ENCODE measurements around the gene OR4D2.

GRCh38 chr17:58183514-58183913, 16.7 kb downstream of the OR4D2 start:
- TF ChIP-seq, protein P1, sequence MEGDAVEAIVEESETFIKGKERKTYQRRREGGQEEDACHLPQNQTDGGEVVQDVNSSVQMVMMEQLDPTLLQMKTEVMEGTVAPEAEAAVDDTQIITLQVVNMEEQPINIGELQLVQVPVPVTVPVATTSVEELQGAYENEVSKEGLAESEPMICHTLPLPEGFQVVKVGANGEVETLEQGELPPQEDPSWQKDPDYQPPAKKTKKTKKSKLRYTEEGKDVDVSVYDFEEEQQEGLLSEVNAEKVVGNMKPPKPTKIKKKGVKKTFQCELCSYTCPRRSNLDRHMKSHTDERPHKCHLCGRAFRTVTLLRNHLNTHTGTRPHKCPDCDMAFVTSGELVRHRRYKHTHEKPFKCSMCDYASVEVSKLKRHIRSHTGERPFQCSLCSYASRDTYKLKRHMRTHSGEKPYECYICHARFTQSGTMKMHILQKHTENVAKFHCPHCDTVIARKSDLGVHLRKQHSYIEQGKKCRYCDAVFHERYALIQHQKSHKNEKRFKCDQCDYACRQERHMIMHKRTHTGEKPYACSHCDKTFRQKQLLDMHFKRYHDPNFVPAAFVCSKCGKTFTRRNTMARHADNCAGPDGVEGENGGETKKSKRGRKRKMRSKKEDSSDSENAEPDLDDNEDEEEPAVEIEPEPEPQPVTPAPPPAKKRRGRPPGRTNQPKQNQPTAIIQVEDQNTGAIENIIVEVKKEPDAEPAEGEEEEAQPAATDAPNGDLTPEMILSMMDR (IDR thresholded peaks at IDR 0.05; ENCODE audit: low read depth, low read length, missing input control), result no peak
- TF ChIP-seq SP1 (IDR thresholded peaks at IDR 0.05) (no peak), RAD21 (IDR thresholded peaks at IDR 0.05) (no peak), MAX (IDR thresholded peaks at IDR 0.05) (no peak)

All from liver (tissue), 3 donors.